AG04450 (cell line): ENCODE results near the gene TMEM117. TPM values are rescaled to one million over a fixed set of nuclear protein-coding genes. Genes with fewer than 3 reads are reported as not detected.
"Not testable (repeated sequence)": the region's sequence is repeated elsewhere in the genome, so short reads cannot be mapped to it uniquely, and the experiment has no call there.

ENCODE experiments used
- CTCF ChIA-PET: fragments of 300-600, 350-600 bp; formaldehyde crosslinking; extraction: SDS; loops from one replicate; lab custom pipeline; 2022; ENCODE audit warnings: antibody characterized with exemption, inconsistent platforms; lab: Charles Lee
- POLR2A ChIA-PET: fragments of 350-600 bp; formaldehyde crosslinking; extraction: SDS; loops from one replicate; lab custom pipeline; 2021; ENCODE audit warnings: antibody characterized with exemption, inconsistent platforms; lab: Yijun Ruan, JAX
- DNase-seq: peaks from one replicate; pipeline ENCODE4 v3.0.0-alpha.2; 2011; ENCODE audit warnings: low read depth, low spot score
- H3K27ac ChIP-seq: one replicate; pipeline ENCODE4 v1.5.1; 2012; ENCODE audit warnings: low read depth, low read length, control low read depth
- H3K27me3 ChIP-seq: one replicate; pipeline ENCODE4 v1.6.0; 2012; ENCODE audit warnings: low read length; ENCODE audit not compliant: control insufficient read depth, insufficient read depth
- H3K4me3 ChIP-seq: 2 replicates; pipeline ENCODE4 v1.5.1; 2011; ENCODE audit warnings: mild to moderate bottlenecking, low read depth, low read length, control low read depth
- H3K9me3 ChIP-seq: 2 replicates; pipeline ENCODE4 v1.5.1; 2012; ENCODE audit warnings: low read length; ENCODE audit not compliant: control insufficient read depth, insufficient read depth
- CTCF ChIP-seq: IDR thresholded peaks from 2 replicates; pipeline ENCODE4 v1.5.1; 2011; ENCODE audit warnings: low read depth, low read length, control low read depth, inconsistent platforms
- polyA plus RNA-seq: library from polyadenylated mRNA; depleted of rRNA; stranded (reverse); fragments of >200 nt; gene quantifications from 2 replicates; pipeline ENCODE4 v1.2.3, GENCODE V29; 2011

Gene TMEM117
- polyA plus RNA-seq, 1 experiment: 11.3 TPM

GRCh38 chr12:43858991-43859390 lies 23.1 kb downstream of the TMEM117 start:
- Histone ChIP-seq H3K27ac (no peak overlapping the region), H3K4me3 (no peak overlapping the region), H3K9me3 (no peaks in the 10 kb centered on the region; the same call in 1 of the 2 replicates), H3K27me3 (no peaks in the 10 kb centered on the region)
- ChIA-PET POLR2A (no interaction called here), CTCF (no interaction called here)
- TF ChIP-seq CTCF: no peak
- DNase-seq: no peak

GRCh38 chr12:43861015-43861839 lies 25.3 kb downstream of the TMEM117 start:
- H3K27me3 ChIP-seq: no peaks in the 10 kb centered on the region
- peak overlapping the region; percentile 42 for H3K27ac ChIP-seq
- POLR2A ChIA-PET: no interaction called here
- H3K4me3 ChIP-seq: no peak overlapping the region
- DNase-seq: no peak
- H3K9me3 ChIP-seq: no peaks in the 10 kb centered on the region; the same call in 1 of the 2 replicates
- TF ChIP-seq CTCF: no peak
- CTCF ChIA-PET: interaction anchor here (0.6 to 4.1 kb wide), 3 partner anchors 21 to 86 kb away, joined by 4 to 24 read pairs (median 7); no protein-coding TSS in a partner anchor

- DNase-seq: no peak
- ChIA-PET POLR2A (no interaction called here), CTCF (interaction anchor here (0.6 to 4.1 kb wide), 2 partner anchors 21 to 86 kb away, joined by 7 to 24 read pairs; no protein-coding TSS in a partner anchor)
- H3K27ac ChIP-seq: no peak overlapping the region
- no peaks in the 10 kb centered on the region for H3K27me3 ChIP-seq
- TF ChIP-seq CTCF: no peak
- H3K9me3 ChIP-seq: no peaks in the 10 kb centered on the region; the same call in 1 of the 2 replicates
- no peak overlapping the region for H3K4me3 ChIP-seq
These were observed 25.9 kb downstream of the TMEM117 start for GRCh38 chr12:43861840-43862150.

- POLR2A ChIA-PET: interaction anchor here (0.6 kb wide), 1 partner anchor 63 kb away, joined by 3 read pairs; no protein-coding TSS in a partner anchor
- TF ChIP-seq CTCF: no peak
- CTCF ChIA-PET: interaction anchor here (4.1 kb wide), 1 partner anchor 19 kb away, joined by 24 read pairs; no protein-coding TSS in a partner anchor
These were observed 28.0 kb downstream of the TMEM117 start for GRCh38 chr12:43863770-43864366.

GRCh38 chr12:43864557-43864956 lies 28.7 kb downstream of the TMEM117 start:
- H3K27me3 ChIP-seq, H3K27ac ChIP-seq, POLR2A ChIA-PET, DNase-seq, H3K9me3 ChIP-seq, H3K4me3 ChIP-seq: not testable (repeated sequence)
- CTCF ChIA-PET: interaction anchor here (0.6 kb wide), 1 partner anchor 105 kb away, joined by 5 read pairs; the partner anchor contains the start of gene IRAK4

More at GRCh38 chr12:43863770-43864366, 28.0 kb downstream of the TMEM117 start:
- no peak overlapping the region for H3K4me3 ChIP-seq
- no peaks in the 10 kb centered on the region; the same call in 1 of the 2 replicates for H3K9me3 ChIP-seq
- no peak overlapping the region for H3K27ac ChIP-seq
- H3K27me3 ChIP-seq: no peaks in the 10 kb centered on the region
- DNase-seq: no peak
